Measurements from ENCODE around the gene ZC3H4.

DNA sequence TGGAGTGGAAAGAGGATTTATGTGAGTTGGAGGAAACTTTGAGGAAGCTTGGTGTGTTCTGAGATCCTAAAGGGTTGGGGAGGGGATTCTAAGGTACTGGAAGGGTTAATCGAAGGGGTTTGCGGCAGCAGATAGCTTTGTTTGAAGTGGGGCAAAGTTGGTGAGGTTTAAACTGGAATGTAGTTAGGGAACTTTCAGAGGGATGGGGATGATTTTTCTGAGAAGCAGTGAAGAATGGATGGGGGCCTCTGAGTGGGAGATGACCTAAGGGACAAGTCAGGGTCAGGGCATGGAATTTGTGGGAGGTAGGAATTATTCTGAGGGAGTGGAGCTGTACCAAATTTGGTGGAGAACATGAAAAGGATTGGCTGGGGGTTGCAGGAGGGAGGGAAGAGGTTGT, 21.0 kb upstream of the ZC3H4 start:
- TF ChIP-seq, protein P1, sequence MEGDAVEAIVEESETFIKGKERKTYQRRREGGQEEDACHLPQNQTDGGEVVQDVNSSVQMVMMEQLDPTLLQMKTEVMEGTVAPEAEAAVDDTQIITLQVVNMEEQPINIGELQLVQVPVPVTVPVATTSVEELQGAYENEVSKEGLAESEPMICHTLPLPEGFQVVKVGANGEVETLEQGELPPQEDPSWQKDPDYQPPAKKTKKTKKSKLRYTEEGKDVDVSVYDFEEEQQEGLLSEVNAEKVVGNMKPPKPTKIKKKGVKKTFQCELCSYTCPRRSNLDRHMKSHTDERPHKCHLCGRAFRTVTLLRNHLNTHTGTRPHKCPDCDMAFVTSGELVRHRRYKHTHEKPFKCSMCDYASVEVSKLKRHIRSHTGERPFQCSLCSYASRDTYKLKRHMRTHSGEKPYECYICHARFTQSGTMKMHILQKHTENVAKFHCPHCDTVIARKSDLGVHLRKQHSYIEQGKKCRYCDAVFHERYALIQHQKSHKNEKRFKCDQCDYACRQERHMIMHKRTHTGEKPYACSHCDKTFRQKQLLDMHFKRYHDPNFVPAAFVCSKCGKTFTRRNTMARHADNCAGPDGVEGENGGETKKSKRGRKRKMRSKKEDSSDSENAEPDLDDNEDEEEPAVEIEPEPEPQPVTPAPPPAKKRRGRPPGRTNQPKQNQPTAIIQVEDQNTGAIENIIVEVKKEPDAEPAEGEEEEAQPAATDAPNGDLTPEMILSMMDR (conservative IDR thresholded peaks at IDR 0.05; ENCODE audit: low read length): no peak
- TF ChIP-seq EZH2phosphoT487 (IDR thresholded peaks at IDR 0.05; ENCODE audit: borderline replicate concordance): no peak

Data from Loucy (cell line).